Ishikawa (cell line): Measurements from ENCODE around the gene SHKBP1.

ENCODE experiments used
- CREB1 ChIP-seq: IDR thresholded peaks from 2 replicates; pipeline ENCODE4 v1.6.1; 2012; ENCODE audit warnings: low read depth
- EGR1 ChIP-seq: IDR thresholded peaks from 2 replicates; pipeline ENCODE4 v1.6.1; 2012
- EP300 ChIP-seq: IDR thresholded peaks from 2 replicates; pipeline ENCODE4 v1.6.1; 2012; ENCODE audit warnings: borderline replicate concordance
- MAX ChIP-seq: IDR thresholded peaks from 2 replicates; pipeline ENCODE4 v1.6.1; 2012
- RAD21 ChIP-seq: IDR thresholded peaks from 2 replicates; pipeline ENCODE4 v1.6.1; 2012; ENCODE audit warnings: low read depth
- REST ChIP-seq: IDR thresholded peaks from 2 replicates; pipeline ENCODE4 v1.6.1; 2012; ENCODE audit warnings: low read depth, mild to moderate bottlenecking
- TAF1 ChIP-seq: IDR thresholded peaks from 2 replicates; pipeline ENCODE4 v1.6.1; 2012; ENCODE audit warnings: low read depth, mild to moderate bottlenecking
- TCF12 ChIP-seq: IDR thresholded peaks from 2 replicates; pipeline ENCODE4 v1.6.1; 2012; ENCODE audit warnings: low read depth

- TF ChIP-seq REST (no peak), EP300 (no peak), TAF1 (no peak), EGR1 (no peak), TCF12 (no peak), CREB1 (no peak), RAD21 (no peak), MAX (no peak)
Observed at GRCh38 chr19:40621966-40622772, 45.5 kb downstream of the SHKBP1 start.
